DOHH2 (cell line): Measurements from ENCODE around the gene MSH5.

Experiments
- EZH2phosphoT487 ChIP-seq: fragments of 200-600 bp; sonication (generic); IDR thresholded peaks from 2 replicates; pipeline ENCODE4 v1.6.1; 2017; ENCODE audit warnings: borderline replicate concordance, mild to moderate bottlenecking, antibody characterized with exemption, low read length, moderate library complexity, mixed read lengths
- TF ChIP-seq, protein P1 (sequence below): fragments of 200-600 bp; sonication (generic); IDR thresholded peaks from one replicate; pipeline ENCODE4 v1.5.1; 2014; ENCODE audit warnings: antibody characterized with exemption, mild to moderate bottlenecking, low read depth, low read length; ENCODE audit not compliant: poor library complexity, severe bottlenecking

GRCh38 chr6:31734821-31735406, 4.9 kb upstream of the MSH5 start:
- TF ChIP-seq, protein P1, sequence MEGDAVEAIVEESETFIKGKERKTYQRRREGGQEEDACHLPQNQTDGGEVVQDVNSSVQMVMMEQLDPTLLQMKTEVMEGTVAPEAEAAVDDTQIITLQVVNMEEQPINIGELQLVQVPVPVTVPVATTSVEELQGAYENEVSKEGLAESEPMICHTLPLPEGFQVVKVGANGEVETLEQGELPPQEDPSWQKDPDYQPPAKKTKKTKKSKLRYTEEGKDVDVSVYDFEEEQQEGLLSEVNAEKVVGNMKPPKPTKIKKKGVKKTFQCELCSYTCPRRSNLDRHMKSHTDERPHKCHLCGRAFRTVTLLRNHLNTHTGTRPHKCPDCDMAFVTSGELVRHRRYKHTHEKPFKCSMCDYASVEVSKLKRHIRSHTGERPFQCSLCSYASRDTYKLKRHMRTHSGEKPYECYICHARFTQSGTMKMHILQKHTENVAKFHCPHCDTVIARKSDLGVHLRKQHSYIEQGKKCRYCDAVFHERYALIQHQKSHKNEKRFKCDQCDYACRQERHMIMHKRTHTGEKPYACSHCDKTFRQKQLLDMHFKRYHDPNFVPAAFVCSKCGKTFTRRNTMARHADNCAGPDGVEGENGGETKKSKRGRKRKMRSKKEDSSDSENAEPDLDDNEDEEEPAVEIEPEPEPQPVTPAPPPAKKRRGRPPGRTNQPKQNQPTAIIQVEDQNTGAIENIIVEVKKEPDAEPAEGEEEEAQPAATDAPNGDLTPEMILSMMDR, result no peak
- no peak for TF ChIP-seq EZH2phosphoT487
